ENCODE results near the gene SMOC2. TPM values are rescaled to one million over a fixed set of nuclear protein-coding genes. Genes with fewer than 3 reads are reported as not detected.
"Not testable (repeated sequence)": the region's sequence is repeated elsewhere in the genome, so short reads cannot be mapped to it uniquely, and the experiment has no call there.

SMOC2 gene
- total RNA-seq, 2 experiments from 2014 or later = not detected

- Mint-ChIP-seq H3K27ac (no peak overlapping the region), H3K27me3 (peaks cover 1% of the 10 kb centered on the region), H3K4me1 (no peaks in the 10 kb centered on the region), H3K9me3 (no peaks in the 10 kb centered on the region), H3K4me3 (no peak overlapping the region), H3K36me3 (ENCODE audit: low read depth) (no peaks in the 10 kb centered on the region)
- POLR2A ChIA-PET = no interaction called here
- CTCF ChIA-PET = no interaction called here
- no peak for DNase-seq
Observed at GRCh38 chr6:168570211-168570610, 129.2 kb downstream of the SMOC2 start.

- DNase-seq = no peak
- no peaks in the 10 kb centered on the region for H3K36me3 Mint-ChIP-seq (ENCODE audit: low read depth)
- H3K9me3 Mint-ChIP-seq = no peaks in the 10 kb centered on the region
- CTCF ChIA-PET = no interaction called here
- no peak overlapping the region for H3K4me3 Mint-ChIP-seq
- POLR2A ChIA-PET = no interaction called here
- no peaks in the 10 kb centered on the region for H3K4me1 Mint-ChIP-seq
- H3K27ac Mint-ChIP-seq = no peak overlapping the region
- no peaks in the 10 kb centered on the region for H3K27me3 Mint-ChIP-seq
Observed at GRCh38 chr6:168571268-168571667, 130.3 kb downstream of the SMOC2 start.

- H3K36me3 Mint-ChIP-seq (ENCODE audit: low read depth); H3K9me3 Mint-ChIP-seq; H3K27me3 Mint-ChIP-seq; H3K4me1 Mint-ChIP-seq; H3K4me3 Mint-ChIP-seq; POLR2A ChIA-PET; DNase-seq; H3K27ac Mint-ChIP-seq; CTCF ChIA-PET: not testable (repeated sequence)
Observed at GRCh38 chr6:168573276-168573835, 132.4 kb downstream of the SMOC2 start.

- no peak for DNase-seq
- no peaks in the 10 kb centered on the region for H3K27me3 Mint-ChIP-seq
- H3K9me3 Mint-ChIP-seq = no peaks in the 10 kb centered on the region
- POLR2A ChIA-PET = no interaction called here
- no peak overlapping the region for H3K27ac Mint-ChIP-seq
- no peak overlapping the region for H3K4me3 Mint-ChIP-seq
- no peaks in the 10 kb centered on the region for H3K4me1 Mint-ChIP-seq
- no peaks in the 10 kb centered on the region for H3K36me3 Mint-ChIP-seq (ENCODE audit: low read depth)
- CTCF ChIA-PET = no interaction called here
Observed at GRCh38 chr6:168574075-168574698, 133.2 kb downstream of the SMOC2 start.

- DNase-seq = no peak
- Mint-ChIP-seq H3K4me1 (no peaks in the 10 kb centered on the region), H3K27ac (no peak overlapping the region), H3K36me3 (ENCODE audit: low read depth) (no peaks in the 10 kb centered on the region), H3K27me3 (no peaks in the 10 kb centered on the region), H3K4me3 (no peak overlapping the region), H3K9me3 (no peaks in the 10 kb centered on the region)
- POLR2A ChIA-PET = no interaction called here
- CTCF ChIA-PET = no interaction called here
Observed at GRCh38 chr6:168574699-168575195, 133.8 kb downstream of the SMOC2 start.

GRCh38 chr6:168575346-168576098 lies 134.5 kb downstream of the SMOC2 start:
- CTCF ChIA-PET = no interaction called here
- Mint-ChIP-seq H3K4me3 (no peak overlapping the region), H3K36me3 (ENCODE audit: low read depth) (no peaks in the 10 kb centered on the region), H3K27me3 (no peaks in the 10 kb centered on the region), H3K4me1 (no peaks in the 10 kb centered on the region), H3K9me3 (no peaks in the 10 kb centered on the region), H3K27ac (no peak overlapping the region)
- DNase-seq = no peak
- POLR2A ChIA-PET = no interaction called here

- Mint-ChIP-seq H3K27me3 (no peaks in the 10 kb centered on the region), H3K4me3 (no peak overlapping the region), H3K9me3 (no peaks in the 10 kb centered on the region), H3K36me3 (ENCODE audit: low read depth) (no peaks in the 10 kb centered on the region), H3K27ac (no peak overlapping the region), H3K4me1 (no peaks in the 10 kb centered on the region)
- POLR2A ChIA-PET = no interaction called here
- no peak for DNase-seq
- CTCF ChIA-PET = no interaction called here
Observed at GRCh38 chr6:168576388-168576787, 135.4 kb downstream of the SMOC2 start.

GRCh38 chr6:168577496-168577895 lies 136.5 kb downstream of the SMOC2 start:
- no peak overlapping the region for H3K4me3 Mint-ChIP-seq
- H3K27ac Mint-ChIP-seq = no peak overlapping the region
- no peaks in the 10 kb centered on the region for H3K36me3 Mint-ChIP-seq (ENCODE audit: low read depth)
- no peaks in the 10 kb centered on the region for H3K27me3 Mint-ChIP-seq
- CTCF ChIA-PET = no interaction called here
- no peaks in the 10 kb centered on the region for H3K4me1 Mint-ChIP-seq
- H3K9me3 Mint-ChIP-seq = no peaks in the 10 kb centered on the region
- no peak for DNase-seq
- POLR2A ChIA-PET = no interaction called here

- H3K27me3 Mint-ChIP-seq = no peaks in the 10 kb centered on the region
- H3K36me3 Mint-ChIP-seq (ENCODE audit: low read depth) = no peaks in the 10 kb centered on the region
- no peak overlapping the region for H3K27ac Mint-ChIP-seq
- H3K4me3 Mint-ChIP-seq = no peak overlapping the region
- POLR2A ChIA-PET = no interaction called here
- no peak for DNase-seq
- no peaks in the 10 kb centered on the region for H3K9me3 Mint-ChIP-seq
- H3K4me1 Mint-ChIP-seq = no peaks in the 10 kb centered on the region
- CTCF ChIA-PET = no interaction called here
Observed at GRCh38 chr6:168578036-168578435, 137.1 kb downstream of the SMOC2 start.

- H3K4me1 Mint-ChIP-seq = no peaks in the 10 kb centered on the region
- CTCF ChIA-PET = interaction anchor here (0.6 kb wide), 1 partner anchor 75 kb away, joined by 4 read pairs; no protein-coding TSS in a partner anchor
- no peaks in the 10 kb centered on the region for H3K9me3 Mint-ChIP-seq
- POLR2A ChIA-PET = interaction anchor here (0.6 kb wide), 1 partner anchor 99 kb away, joined by 3 read pairs; no protein-coding TSS in a partner anchor
- no peaks in the 10 kb centered on the region for H3K36me3 Mint-ChIP-seq (ENCODE audit: low read depth)
- DNase-seq = no peak
- H3K27ac Mint-ChIP-seq = no peak overlapping the region
- no peak overlapping the region for H3K4me3 Mint-ChIP-seq
- H3K27me3 Mint-ChIP-seq = no peaks in the 10 kb centered on the region
Observed at GRCh38 chr6:168581236-168581635, 140.3 kb downstream of the SMOC2 start.

GRCh38 chr6:168581706-168582105 lies 140.7 kb downstream of the SMOC2 start:
- Mint-ChIP-seq H3K9me3 (no peaks in the 10 kb centered on the region), H3K36me3 (ENCODE audit: low read depth) (no peaks in the 10 kb centered on the region), H3K27me3 (no peaks in the 10 kb centered on the region), H3K4me1 (no peaks in the 10 kb centered on the region), H3K4me3 (no peak overlapping the region), H3K27ac (no peak overlapping the region)
- ChIA-PET CTCF (interaction anchor here (0.6 kb wide), 1 partner anchor 75 kb away, joined by 4 read pairs; no protein-coding TSS in a partner anchor), POLR2A (interaction anchor here (0.6 kb wide), 1 partner anchor 100 kb away, joined by 3 read pairs; no protein-coding TSS in a partner anchor)
- DNase-seq = no peak

- CTCF ChIA-PET = no interaction called here
- H3K4me3 Mint-ChIP-seq = no peak overlapping the region
- no peaks in the 10 kb centered on the region for H3K27me3 Mint-ChIP-seq
- no peak overlapping the region for H3K27ac Mint-ChIP-seq
- H3K36me3 Mint-ChIP-seq (ENCODE audit: low read depth) = no peaks in the 10 kb centered on the region
- H3K4me1 Mint-ChIP-seq = no peaks in the 10 kb centered on the region
- DNase-seq = no peak
- no peaks in the 10 kb centered on the region for H3K9me3 Mint-ChIP-seq
- POLR2A ChIA-PET = no interaction called here
Observed at GRCh38 chr6:168582571-168582981, 141.6 kb downstream of the SMOC2 start.

- ChIA-PET POLR2A (no interaction called here), CTCF (no interaction called here)
- Mint-ChIP-seq H3K4me1 (no peaks in the 10 kb centered on the region), H3K36me3 (ENCODE audit: low read depth) (no peaks in the 10 kb centered on the region), H3K9me3 (no peaks in the 10 kb centered on the region), H3K4me3 (no peak overlapping the region), H3K27ac (no peak overlapping the region), H3K27me3 (no peaks in the 10 kb centered on the region)
- no peak for DNase-seq
Observed at GRCh38 chr6:168583126-168583525, 142.1 kb downstream of the SMOC2 start.

GRCh38 chr6:168583821-168584220 lies 142.8 kb downstream of the SMOC2 start:
- Mint-ChIP-seq H3K4me1 (no peaks in the 10 kb centered on the region), H3K36me3 (ENCODE audit: low read depth) (no peaks in the 10 kb centered on the region), H3K27me3 (no peaks in the 10 kb centered on the region), H3K9me3 (no peaks in the 10 kb centered on the region), H3K27ac (no peak overlapping the region), H3K4me3 (no peak overlapping the region)
- ChIA-PET POLR2A (no interaction called here), CTCF (no interaction called here)
- no peak for DNase-seq

All from activated CD4-positive, alpha-beta memory T cell treated with anti-CD3 and anti-CD28 coated beads, Interleukin-2, amount 10 ng/mL, durations not matched to agents 7 days and 5 days (primary cell).